KMS-11 (cell line): ENCODE measurements around the gene STIM2.

Experiments used
- H2AFZ ChIP-seq: fragments of 200-600 bp; sonication (generic); 2 replicates; pipeline ENCODE4 v1.6.1; 2016; ENCODE audit warnings: antibody characterized with exemption, mixed run types, low read depth
- H3K27ac ChIP-seq: fragments of 200-600 bp; sonication (generic); 2 replicates; pipeline ENCODE4 v1.6.1; 2016; ENCODE audit warnings: mild to moderate bottlenecking, mixed run types
- H3K27me3 ChIP-seq: fragments of 200-600 bp; sonication (generic); 2 replicates; pipeline ENCODE4 v1.6.1; 2017; ENCODE audit warnings: mild to moderate bottlenecking, low read depth, mixed run types, moderate library complexity; ENCODE audit not compliant: insufficient read depth
- H3K36me3 ChIP-seq: fragments of 200-600 bp; sonication (generic); 2 replicates; pipeline ENCODE4 v1.6.1; 2017; ENCODE audit warnings: mild to moderate bottlenecking, mixed run types; ENCODE audit not compliant: insufficient read depth
- H3K4me1 ChIP-seq: fragments of 200-600 bp; sonication (generic); 2 replicates; pipeline ENCODE4 v1.6.1; 2016; ENCODE audit warnings: mild to moderate bottlenecking, low read depth, mixed run types; ENCODE audit not compliant: poor library complexity, severe bottlenecking
- H3K4me2 ChIP-seq: fragments of 200-600 bp; sonication (generic); 2 replicates; pipeline ENCODE4 v1.7.0; 2016; ENCODE audit warnings: mild to moderate bottlenecking, mixed run types
- H3K4me3 ChIP-seq: fragments of 200-600 bp; sonication (generic); IDR thresholded peaks from 2 replicates; pipeline ENCODE4 v1.6.1; 2017; ENCODE audit warnings: low read depth, low read length, mixed read lengths; ENCODE audit not compliant: insufficient read depth
- H3K79me2 ChIP-seq: fragments of 200-600 bp; sonication (generic); 2 replicates; pipeline ENCODE4 v1.6.1; 2016; ENCODE audit warnings: low read depth, mixed run types; ENCODE audit not compliant: insufficient read depth
- H3K9ac ChIP-seq: fragments of 200-600 bp; sonication (generic); 2 replicates; pipeline ENCODE4 v1.6.1; 2016; ENCODE audit warnings: mild to moderate bottlenecking, mixed run types
- H4K20me1 ChIP-seq: fragments of 200-600 bp; sonication (generic); 2 replicates; pipeline ENCODE4 v1.6.1; 2016; ENCODE audit warnings: mild to moderate bottlenecking, mixed run types; ENCODE audit not compliant: insufficient read depth
- TF ChIP-seq, protein P1 (sequence below): fragments of 200-600 bp; sonication (generic); conservative IDR thresholded peaks from 2 replicates; pipeline ENCODE4 v1.6.1; 2017; ENCODE audit warnings: low read depth, mild to moderate bottlenecking, antibody characterized with exemption, low read length, moderate library complexity, mixed read lengths

Gene STIM2

DNA sequence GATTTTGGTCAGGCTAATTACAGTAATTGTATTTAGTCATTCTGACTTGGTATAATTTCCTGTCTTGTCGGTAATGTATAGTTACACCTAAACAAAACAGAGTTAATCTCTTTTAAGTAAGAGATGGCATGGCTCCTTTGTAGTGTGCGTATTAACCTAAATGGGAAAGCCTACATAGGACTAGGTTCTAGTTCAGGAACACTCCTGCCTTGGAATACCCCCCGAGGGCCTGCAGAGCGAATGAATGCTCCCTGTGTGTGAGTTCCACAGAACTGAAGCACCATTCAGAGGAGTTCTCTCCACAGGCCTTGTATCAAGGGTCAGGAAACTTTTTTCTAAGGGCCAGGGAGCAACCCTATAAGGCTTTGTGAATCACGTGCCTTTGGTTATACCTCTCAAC, 44.9 kb upstream of the STIM2 start:
- TF ChIP-seq, protein P1, sequence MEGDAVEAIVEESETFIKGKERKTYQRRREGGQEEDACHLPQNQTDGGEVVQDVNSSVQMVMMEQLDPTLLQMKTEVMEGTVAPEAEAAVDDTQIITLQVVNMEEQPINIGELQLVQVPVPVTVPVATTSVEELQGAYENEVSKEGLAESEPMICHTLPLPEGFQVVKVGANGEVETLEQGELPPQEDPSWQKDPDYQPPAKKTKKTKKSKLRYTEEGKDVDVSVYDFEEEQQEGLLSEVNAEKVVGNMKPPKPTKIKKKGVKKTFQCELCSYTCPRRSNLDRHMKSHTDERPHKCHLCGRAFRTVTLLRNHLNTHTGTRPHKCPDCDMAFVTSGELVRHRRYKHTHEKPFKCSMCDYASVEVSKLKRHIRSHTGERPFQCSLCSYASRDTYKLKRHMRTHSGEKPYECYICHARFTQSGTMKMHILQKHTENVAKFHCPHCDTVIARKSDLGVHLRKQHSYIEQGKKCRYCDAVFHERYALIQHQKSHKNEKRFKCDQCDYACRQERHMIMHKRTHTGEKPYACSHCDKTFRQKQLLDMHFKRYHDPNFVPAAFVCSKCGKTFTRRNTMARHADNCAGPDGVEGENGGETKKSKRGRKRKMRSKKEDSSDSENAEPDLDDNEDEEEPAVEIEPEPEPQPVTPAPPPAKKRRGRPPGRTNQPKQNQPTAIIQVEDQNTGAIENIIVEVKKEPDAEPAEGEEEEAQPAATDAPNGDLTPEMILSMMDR, result no peak
- H3K36me3 ChIP-seq, result no peaks in the 10 kb centered on the region
- H3K4me2 ChIP-seq, result no peak overlapping the region
- H3K27ac ChIP-seq, result no peak overlapping the region
- H3K9ac ChIP-seq, result no peak overlapping the region
- H3K27me3 ChIP-seq, result no peaks in the 10 kb centered on the region
- H2AFZ ChIP-seq, result no peak overlapping the region
- H3K4me3 ChIP-seq, result no peak overlapping the region
- no peaks in the 10 kb centered on the region for H3K4me1 ChIP-seq
- H4K20me1 ChIP-seq, result no peaks in the 10 kb centered on the region
- H3K79me2 ChIP-seq, result no peaks in the 10 kb centered on the region

GRCh38 chr4:26819026-26819425, 41.6 kb upstream of the STIM2 start:
- Histone ChIP-seq H3K4me1 (no peaks in the 10 kb centered on the region), H3K27me3 (no peaks in the 10 kb centered on the region), H2AFZ (no peak overlapping the region), H3K4me3 (no peak overlapping the region), H3K27ac (no peak overlapping the region), H3K9ac (no peak overlapping the region), H3K36me3 (no peaks in the 10 kb centered on the region), H4K20me1 (no peaks in the 10 kb centered on the region), H3K4me2 (no peak overlapping the region), H3K79me2 (no peaks in the 10 kb centered on the region)
- TF ChIP-seq, protein P1, result no peak

GRCh38 chr4:26819478-26820095, 41.1 kb upstream of the STIM2 start:
- no peak overlapping the region for H2AFZ ChIP-seq
- H3K4me2 ChIP-seq, result no peak overlapping the region
- no peaks in the 10 kb centered on the region for H3K36me3 ChIP-seq
- H3K4me3 ChIP-seq, result no peak overlapping the region
- H4K20me1 ChIP-seq, result no peaks in the 10 kb centered on the region
- no peak overlapping the region for H3K9ac ChIP-seq
- no peaks in the 10 kb centered on the region for H3K27me3 ChIP-seq
- H3K27ac ChIP-seq, result no peak overlapping the region
- TF ChIP-seq, protein P1, result no peak
- no peaks in the 10 kb centered on the region for H3K79me2 ChIP-seq
- H3K4me1 ChIP-seq, result no peaks in the 10 kb centered on the region

DNA sequence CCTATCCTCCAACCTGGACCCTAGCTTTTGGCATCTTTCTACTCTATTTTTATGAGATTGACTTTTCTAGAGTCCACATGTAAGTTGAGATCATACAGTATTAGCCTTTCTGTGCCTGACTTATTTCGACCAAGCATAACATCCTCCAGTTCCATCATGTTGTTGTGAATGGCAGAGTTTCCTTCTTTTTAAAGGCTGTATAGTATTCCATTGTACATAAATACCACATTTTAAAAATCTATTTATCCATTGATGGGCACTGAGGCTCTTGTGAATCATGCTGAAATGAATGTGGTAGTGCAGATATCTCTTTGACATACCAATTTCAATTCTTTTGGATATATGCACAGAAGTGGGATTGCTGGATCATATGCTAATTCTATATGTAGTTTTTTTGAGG, 40.3 kb upstream of the STIM2 start:
- Histone ChIP-seq H3K4me1 (no peaks in the 10 kb centered on the region), H3K79me2 (no peaks in the 10 kb centered on the region), H3K36me3 (no peaks in the 10 kb centered on the region), H3K4me2 (no peak overlapping the region), H4K20me1 (no peaks in the 10 kb centered on the region), H3K27ac (no peak overlapping the region), H3K4me3 (no peak overlapping the region), H3K9ac (no peak overlapping the region), H3K27me3 (no peaks in the 10 kb centered on the region), H2AFZ (no peak overlapping the region)
- TF ChIP-seq, protein P1, result no peak
